Type B pancreatic cell (in vitro differentiated cells): Measurements from ENCODE around the gene CRNKL1. TPM values are rescaled to one million over a fixed set of nuclear protein-coding genes. Genes with fewer than 3 reads are reported as not detected.
A peak's percentile ranks its signal among the peaks of the same experiment; 100 is the strongest.

ENCODE experiments used
- DNase-seq: peaks from one replicate; pipeline ENCODE4 v3.0.0; 2021; ENCODE audit warnings: mixed read lengths; ENCODE audit not compliant: unreplicated experiment; ENCODE audit errors: extremely low spot score
- H3K27ac Mint-ChIP-seq: 2 replicates; pipeline ENCODE4 v1.8.0; 2021; ENCODE audit warnings: mild to moderate bottlenecking, mixed read lengths
- H3K27me3 Mint-ChIP-seq: 2 replicates; pipeline ENCODE4 v1.8.0; 2021; ENCODE audit warnings: mixed read lengths
- H3K36me3 Mint-ChIP-seq: 2 replicates; pipeline ENCODE4 v1.8.0; 2021; ENCODE audit warnings: mixed read lengths
- H3K4me1 Mint-ChIP-seq: one replicate; pipeline ENCODE4 v1.8.0; 2021; ENCODE audit warnings: mixed read lengths; ENCODE audit not compliant: unreplicated experiment
- H3K4me3 Mint-ChIP-seq: 2 replicates; pipeline ENCODE4 v1.8.0; 2021; ENCODE audit warnings: mild to moderate bottlenecking, mixed read lengths
- H3K9me3 Mint-ChIP-seq: 2 replicates; pipeline ENCODE4 v1.8.0; 2021; ENCODE audit warnings: mixed read lengths
- CTCF ChIP-seq: fragments of 200-600 bp; sonication (generic); conservative IDR thresholded peaks from 2 replicates; pipeline ENCODE4 v1.5.0; 2021; ENCODE audit warnings: antibody characterized with exemption, mild to moderate bottlenecking
- total RNA-seq: library from RNA; stranded (reverse); gene quantifications from 2 replicates; pipeline ENCODE4 v1.2.1, GENCODE V29; 2021; ENCODE audit warnings: low replicate concordance

The CRNKL1 gene
- total RNA-seq, 1 donor from 2014 or later: 25.1 TPM

- TF ChIP-seq CTCF: no peak
- DNase-seq: no peak
- peak overlapping the region; percentile 88 for H3K27ac Mint-ChIP-seq
- H3K36me3 Mint-ChIP-seq: peaks cover 21% of the 10 kb centered on the region
- no peaks in the 10 kb centered on the region for H3K27me3 Mint-ChIP-seq
- no peaks in the 10 kb centered on the region for H3K9me3 Mint-ChIP-seq
- H3K4me3 Mint-ChIP-seq: no peak overlapping the region
- peaks cover 58% of the 10 kb centered on the region for H3K4me1 Mint-ChIP-seq
These were observed 60.4 kb downstream of the CRNKL1 start for GRCh38 chr20:19991854-19992253.

- H3K4me3 Mint-ChIP-seq: peak overlapping the region; percentile 59
- peaks cover 53% of the 10 kb centered on the region for H3K4me1 Mint-ChIP-seq
- no peaks in the 10 kb centered on the region for H3K27me3 Mint-ChIP-seq
- no peak for DNase-seq
- H3K36me3 Mint-ChIP-seq: peaks cover 24% of the 10 kb centered on the region
- no peaks in the 10 kb centered on the region for H3K9me3 Mint-ChIP-seq
- peak overlapping the region; percentile 88 for H3K27ac Mint-ChIP-seq
- no peak for TF ChIP-seq CTCF
These were observed 61.0 kb downstream of the CRNKL1 start for GRCh38 chr20:19991308-19991707.

- Mint-ChIP-seq H3K4me3 (peak overlapping the region; percentile 59), H3K4me1 (peaks cover 52% of the 10 kb centered on the region), H3K36me3 (peaks cover 26% of the 10 kb centered on the region), H3K9me3 (no peaks in the 10 kb centered on the region), H3K27ac (peak overlapping the region; percentile 88), H3K27me3 (no peaks in the 10 kb centered on the region)
- no peak for DNase-seq
- no peak for TF ChIP-seq CTCF
These were observed 61.4 kb downstream of the CRNKL1 start for GRCh38 chr20:19990850-19991249.

GRCh38 chr20:19987046-19987445, 65.2 kb downstream of the CRNKL1 start:
- no peak for DNase-seq
- Mint-ChIP-seq H3K27me3 (no peaks in the 10 kb centered on the region), H3K4me1 (peaks cover 23% of the 10 kb centered on the region), H3K27ac (peak overlapping the region; percentile 5), H3K9me3 (no peaks in the 10 kb centered on the region), H3K4me3 (no peak overlapping the region), H3K36me3 (peaks cover 28% of the 10 kb centered on the region)
- no peak for TF ChIP-seq CTCF

- Mint-ChIP-seq H3K27me3 (no peaks in the 10 kb centered on the region), H3K36me3 (peaks cover 28% of the 10 kb centered on the region), H3K9me3 (no peaks in the 10 kb centered on the region), H3K27ac (peak overlapping the region; percentile 5), H3K4me3 (no peak overlapping the region), H3K4me1 (peaks cover 22% of the 10 kb centered on the region)
- DNase-seq: no peak
- TF ChIP-seq CTCF: no peak
These were observed 65.8 kb downstream of the CRNKL1 start for GRCh38 chr20:19986419-19986818.

Other genes with a start within 250 kb of the CRNKL1 start
- gene NAA20, start 35.1 kb downstream of the CRNKL1 start, total RNA-seq: 63.5 and 69.4 TPM in 2 replicates
- 0.52 and 5.6 TPM in 2 replicates for gene CFAP61, start 66 bp upstream of the CRNKL1 start, total RNA-seq